Tibial nerve (tissue), 4 donors: ENCODE measurements around the gene OTUD7B.

Source experiments
- CTCF ChIP-seq, 5 experiments: fragments of 200-600 bp in 3 of 5; fragments of 450-650 bp in 2 of 5; sonication (generic) in 3 of 5; IDR thresholded peaks; one replicate each; pipeline ENCODE4 v1.5.1; 2016 to 2019; ENCODE audit warnings: antibody characterized with exemption in 5 of 5, mild to moderate bottlenecking in 3 of 5, moderate library complexity in 2 of 5
- EP300 ChIP-seq, 2 donors: sonication (generic); formaldehyde crosslinking; IDR thresholded peaks; one replicate each; pipeline ENCODE4 v1.6.1; 2017; ENCODE audit warnings: antibody characterized with exemption in 2 of 2, mild to moderate bottlenecking in 1 of 2
- POLR2A ChIP-seq, 2 donors: fragments of 450-650 bp; IDR thresholded peaks; one replicate each; pipeline ENCODE4 v1.6.1; 2017; ENCODE audit warnings: antibody characterized with exemption in 2 of 2, mild to moderate bottlenecking in 2 of 2, moderate library complexity in 2 of 2

- TF ChIP-seq CTCF (IDR thresholded peaks at IDR 0.05) (no peak), POLR2A (IDR thresholded peaks at IDR 0.05) (no peak), EP300 (IDR thresholded peaks at IDR 0.05) (no peak)
Measured at GRCh38 chr1:149978547-149979023, 31.9 kb downstream of the OTUD7B start.
